Stimulated activated CD8-positive, alpha-beta memory T cell treated with anti-CD3 and anti-CD28 coated beads, Interleukin-4, amount 100 ng/mL, for 1 hour (primary cell): Measurements from ENCODE around the gene SVOP.

Experiments used
- DNase-seq, 2 donors: peaks; one replicate each; pipeline ENCODE4 v3.0.0-alpha.2; 2020; ENCODE audit warnings: low read depth in 2 of 2, low spot score in 1 of 2

Gene SVOP

DNA sequence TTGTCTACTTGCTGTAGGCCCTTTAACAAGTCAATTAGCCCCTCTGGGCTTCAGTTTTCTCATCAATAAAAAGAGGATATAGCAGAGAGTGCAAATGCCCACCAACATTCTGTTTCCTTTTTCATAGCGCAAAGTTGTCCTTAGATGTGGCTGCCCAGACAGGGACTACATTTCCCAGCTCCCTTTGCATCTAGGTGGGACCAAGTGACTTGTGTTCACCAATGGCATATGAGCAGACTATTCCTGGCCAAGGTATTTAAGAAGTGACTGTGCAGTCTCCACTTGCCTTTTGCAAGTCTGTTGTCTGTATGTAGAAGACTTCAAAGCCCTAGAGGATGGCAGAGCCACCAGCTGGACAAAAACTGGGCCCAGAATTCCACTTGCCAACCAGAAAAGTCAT is 81.3 kb downstream of the SVOP start:
- no peak for DNase-seq

DNA sequence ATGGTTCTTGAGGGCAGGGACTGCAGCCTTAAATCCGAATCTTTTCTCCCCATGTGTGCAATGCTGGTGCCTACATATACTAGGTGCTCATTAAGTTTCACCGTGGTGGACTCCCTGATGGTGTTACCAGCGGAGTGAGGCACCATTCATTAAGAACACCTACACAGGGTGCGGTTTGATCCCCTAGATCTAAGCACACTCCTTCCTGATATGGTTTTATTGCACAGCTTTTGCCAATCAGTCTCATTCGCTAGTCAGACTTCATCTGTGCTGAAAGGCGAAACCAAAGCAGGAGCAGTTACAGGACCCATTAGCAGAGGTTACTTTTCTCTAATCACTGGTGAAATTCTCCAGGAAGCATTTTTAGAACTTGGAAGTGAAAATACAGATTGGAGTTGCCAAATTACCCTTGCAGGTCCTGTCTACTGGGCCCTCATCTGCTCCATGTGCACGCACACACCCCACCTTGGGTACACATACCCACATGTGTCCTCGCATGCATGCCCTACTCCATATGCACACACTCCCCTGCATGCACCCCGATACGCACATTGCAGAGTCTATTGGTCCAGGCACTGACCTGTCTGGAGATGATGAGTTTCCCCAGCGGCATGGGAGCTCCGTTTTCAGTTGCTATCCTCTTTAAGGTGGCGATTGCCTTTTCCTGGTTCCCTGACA is 82.5 kb downstream of the SVOP start:
- no peak for DNase-seq

DNA sequence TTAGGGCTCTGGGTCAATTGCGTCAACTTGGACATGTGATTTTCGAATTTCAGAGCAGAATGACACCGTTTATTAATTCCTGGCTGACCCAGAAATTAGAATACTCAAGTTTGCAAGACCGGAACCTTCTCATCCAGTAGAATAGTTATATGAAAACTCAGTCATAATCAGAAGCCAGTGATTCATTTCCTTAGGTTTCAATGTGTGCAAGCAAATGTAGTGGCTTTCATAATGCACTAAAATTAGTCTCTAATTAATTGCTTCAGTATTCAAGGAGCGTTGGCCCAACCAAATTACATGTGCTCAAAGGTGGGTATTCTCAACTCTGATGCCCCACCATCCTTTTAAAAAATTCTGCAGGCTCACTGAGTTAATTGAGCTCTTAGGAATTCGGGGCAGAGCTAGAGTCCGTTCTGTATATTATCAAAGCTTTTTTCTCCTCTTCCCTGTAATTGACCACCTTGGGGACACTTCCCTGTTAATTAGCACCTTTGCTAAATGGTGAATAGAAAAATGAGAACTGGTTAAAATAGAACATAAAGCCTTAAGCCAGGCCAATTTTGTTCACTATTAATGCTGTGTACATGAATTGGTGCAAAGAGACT is 85.6 kb downstream of the SVOP start:
- DNase-seq: no peak

DNA sequence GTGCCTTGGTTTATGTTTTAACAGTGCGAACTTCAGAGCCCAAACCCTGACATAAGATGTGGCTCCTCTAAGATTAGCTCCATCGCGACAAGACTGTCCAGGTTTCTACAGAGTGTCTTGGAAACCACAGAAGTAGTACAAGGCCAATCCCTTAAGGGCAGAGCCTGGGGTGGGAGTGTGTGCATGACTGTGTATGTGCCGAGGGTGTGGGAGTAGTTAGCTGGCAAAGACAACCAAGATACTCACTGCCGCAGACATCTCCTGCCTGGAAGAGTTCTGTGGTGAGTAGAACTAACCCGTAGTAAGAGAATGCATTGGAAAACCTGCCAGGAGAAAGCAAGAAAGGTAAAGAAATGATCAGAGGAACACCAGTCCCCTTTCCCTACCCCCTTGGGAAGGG is 86.9 kb downstream of the SVOP start:
- no peak for DNase-seq

DNA sequence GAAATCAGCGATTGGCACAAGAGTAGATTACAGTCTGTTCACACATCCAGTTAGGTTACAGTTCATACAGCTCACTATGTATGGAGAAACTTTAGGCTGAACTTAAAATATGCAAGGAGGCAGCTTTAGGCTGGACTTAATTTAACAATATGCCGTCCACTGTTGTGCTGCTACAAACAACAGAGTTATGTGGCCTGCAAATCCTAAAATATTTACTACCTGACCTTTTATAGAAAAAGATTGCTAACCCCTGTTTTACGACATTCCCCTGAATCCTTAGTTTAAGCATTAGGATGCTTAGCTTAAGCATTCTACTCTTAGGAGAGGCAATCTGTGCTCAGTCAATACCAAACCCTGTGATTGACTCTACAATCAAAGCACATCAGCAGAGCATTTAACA is 90.1 kb downstream of the SVOP start:
- DNase-seq: no peak

DNA sequence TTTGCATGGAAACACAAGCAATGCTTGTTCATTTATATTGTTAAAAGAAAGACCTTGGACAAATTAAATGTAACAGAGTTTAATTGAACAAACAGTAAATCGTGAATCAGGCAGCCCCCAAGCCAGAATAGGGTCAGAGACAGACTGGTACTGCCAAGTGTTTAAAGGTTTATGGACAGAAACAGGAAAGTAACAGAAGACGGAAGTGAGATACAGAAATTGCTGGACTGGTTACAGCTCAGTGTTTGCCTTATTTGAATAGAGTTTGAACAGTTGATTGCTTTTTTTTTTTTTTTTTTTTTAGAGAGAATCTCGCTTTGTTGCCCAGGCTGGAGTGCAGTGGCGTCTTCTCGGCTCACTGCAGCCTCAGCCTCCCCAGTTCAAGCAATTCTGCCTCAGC is 90.7 kb downstream of the SVOP start:
- no peak for DNase-seq

DNA sequence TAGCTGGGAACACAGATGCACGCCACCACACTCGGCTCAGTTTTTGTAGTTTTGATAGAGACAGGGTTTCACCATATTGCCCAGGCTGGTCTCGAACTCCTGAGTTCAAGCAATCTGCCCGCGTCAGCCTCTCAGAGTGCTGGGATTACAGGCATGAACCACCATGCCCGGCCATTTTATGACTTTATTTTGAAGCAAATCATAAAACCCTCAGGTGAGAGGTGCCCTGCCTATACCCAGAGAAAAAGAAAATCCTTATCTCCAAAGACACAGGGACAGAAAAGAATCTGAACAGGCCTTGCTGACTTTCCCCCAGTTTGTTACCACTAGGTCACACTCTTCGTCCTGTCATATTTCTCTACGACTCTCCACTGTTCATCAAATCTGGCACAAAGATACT is 92.2 kb downstream of the SVOP start:
- no peak for DNase-seq

DNA sequence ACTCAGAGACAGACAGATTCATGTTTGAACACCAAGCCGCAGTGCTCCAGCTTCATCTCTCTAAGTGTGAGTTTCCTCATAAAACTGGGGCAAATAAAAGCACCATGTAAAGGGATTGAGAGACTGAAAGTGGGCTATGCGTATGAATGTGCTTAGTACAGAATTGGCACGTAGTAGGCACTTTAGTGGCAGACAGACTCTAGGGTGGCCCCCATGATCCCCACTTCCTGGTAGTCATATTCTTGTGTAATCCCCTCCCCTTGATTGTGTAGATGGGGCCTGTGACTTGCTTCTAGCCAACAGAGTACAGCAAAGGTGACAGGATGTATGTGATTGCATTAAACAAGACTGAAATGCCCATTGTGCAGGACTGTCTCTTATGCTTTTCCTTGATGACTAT is 98.0 kb downstream of the SVOP start:
- no peak for DNase-seq

DNA sequence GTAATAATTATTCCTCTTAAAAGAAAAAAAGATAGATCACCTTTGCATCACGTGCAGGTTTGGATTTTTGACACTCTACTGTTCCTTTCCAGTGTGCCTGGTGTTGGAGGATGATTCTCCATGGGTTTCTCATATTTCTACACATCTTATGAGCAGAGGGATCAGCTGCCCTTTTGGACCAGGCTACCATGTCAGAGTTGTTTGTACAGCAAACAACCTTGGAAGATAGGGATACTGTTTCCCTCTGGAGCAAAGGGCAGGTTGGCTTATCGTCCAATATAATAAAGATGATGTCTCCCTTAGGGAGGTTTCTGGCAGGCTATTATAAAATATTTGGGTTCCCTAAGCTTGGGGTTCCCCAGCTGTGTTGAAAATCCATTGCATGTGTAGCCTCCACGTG is 98.9 kb downstream of the SVOP start:
- DNase-seq: no peak

DNA sequence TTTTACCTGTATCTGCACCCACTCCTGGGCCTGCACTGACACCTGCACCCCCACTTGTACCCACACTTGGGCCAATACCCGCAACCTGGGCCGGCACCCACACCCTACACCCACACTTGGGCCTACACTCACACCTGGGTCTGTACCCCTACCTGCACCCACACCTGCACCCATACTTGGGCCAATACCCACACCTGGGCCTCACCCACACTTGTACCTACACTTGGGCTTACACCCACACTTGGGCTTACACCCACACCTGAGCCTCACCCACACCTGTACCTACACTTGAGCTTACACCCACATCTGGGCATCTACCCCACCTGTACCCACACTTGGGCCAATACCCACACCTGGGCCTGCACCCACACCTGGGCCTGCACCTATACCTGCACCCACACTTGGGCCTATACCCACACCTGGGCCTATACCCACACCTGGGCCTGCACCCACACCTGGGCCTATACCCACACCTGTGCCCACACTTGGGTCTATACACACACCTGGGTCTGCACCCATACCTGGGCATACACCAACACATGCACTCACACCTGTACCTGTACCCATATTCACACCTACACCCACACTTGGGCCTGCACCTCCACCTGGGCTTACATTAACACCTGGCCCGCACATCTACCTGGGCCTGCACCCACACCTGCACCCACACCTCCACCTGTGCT is 101.8 kb downstream of the SVOP start:
- DNase-seq: no peak

DNA sequence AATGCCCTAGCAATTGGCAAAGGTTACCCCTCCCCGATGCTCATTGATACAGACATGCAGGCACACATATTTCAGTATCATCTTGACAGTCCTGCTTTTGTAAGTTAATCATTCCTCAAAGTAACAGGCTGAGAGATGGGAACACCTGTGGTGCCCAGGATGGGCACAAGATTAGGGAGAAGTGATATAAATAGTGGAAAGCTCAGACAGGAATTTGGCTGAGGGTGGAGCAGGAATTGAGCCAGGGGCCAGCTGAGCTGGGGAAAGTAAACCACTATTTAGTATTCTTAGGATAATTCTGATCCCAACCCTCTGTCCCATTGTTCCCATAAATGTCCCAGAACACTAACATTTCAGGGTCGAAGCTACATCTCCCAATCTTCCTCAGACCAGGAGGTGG is 102.7 kb downstream of the SVOP start:
- DNase-seq: no peak

DNA sequence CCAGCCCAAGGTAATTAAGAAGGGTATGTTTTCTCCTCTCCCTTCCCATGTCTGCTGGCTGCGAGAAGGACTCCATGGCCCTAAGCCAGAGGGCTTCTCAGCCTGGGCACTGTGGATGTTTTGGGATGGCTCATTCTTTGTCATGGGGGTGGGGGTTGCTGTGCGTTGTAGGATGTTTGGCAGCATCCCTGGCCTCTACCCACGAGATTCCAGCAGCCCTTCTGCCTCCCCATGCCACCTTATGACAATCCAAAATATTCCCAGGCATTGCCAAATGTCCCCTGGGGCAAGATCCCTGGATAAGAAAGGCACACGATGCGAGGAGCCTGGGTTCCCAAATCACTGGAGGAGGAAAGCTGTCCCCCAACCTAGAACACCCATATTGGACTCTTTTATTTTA is 104.5 kb downstream of the SVOP start:
- no peak for DNase-seq

DNA sequence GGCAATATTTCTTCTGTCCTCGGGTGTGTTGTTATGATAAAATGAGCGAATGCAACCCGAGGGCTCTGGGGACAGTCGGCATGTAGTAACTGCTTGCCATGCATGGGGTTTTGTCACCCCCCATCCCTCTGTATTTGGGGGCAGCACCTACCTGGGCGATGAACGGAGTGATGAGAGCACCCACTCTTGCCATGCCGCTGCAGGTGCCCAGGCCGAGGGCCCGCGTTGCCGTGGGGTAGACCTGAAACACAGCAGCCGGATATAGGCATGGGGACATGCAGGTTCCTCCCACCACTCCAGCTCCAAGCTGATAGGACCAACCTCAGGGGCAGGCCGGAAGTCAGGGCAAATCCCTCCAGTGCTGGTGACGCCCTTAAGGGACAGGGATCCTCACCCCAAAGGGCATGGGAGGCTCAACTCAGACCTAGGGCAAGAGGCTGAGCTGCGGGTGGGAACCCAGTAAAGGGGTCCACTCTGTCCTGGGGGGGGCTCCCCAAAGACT is 105.2 kb downstream of the SVOP start:
- no peak for DNase-seq

DNA sequence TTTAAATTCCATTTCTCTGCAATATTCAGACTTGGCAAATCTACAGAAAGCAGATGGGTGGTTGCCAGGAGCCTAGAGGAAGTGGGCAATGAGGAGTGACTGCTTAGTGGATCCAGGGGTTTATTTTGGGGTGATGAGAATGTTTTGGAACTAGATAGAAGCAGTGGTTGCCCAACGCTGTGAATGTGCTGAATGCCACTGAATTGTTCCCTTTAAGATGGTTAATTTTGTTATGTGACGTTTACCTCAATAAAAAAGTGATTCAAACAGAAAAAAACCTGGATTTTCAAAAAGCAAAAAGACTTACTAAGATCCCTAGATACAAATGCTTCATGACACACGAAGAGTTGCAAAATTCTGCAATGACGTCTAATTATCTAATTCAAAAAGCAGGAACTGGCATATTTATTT is 106.7 kb downstream of the SVOP start:
- no peak for DNase-seq

DNA sequence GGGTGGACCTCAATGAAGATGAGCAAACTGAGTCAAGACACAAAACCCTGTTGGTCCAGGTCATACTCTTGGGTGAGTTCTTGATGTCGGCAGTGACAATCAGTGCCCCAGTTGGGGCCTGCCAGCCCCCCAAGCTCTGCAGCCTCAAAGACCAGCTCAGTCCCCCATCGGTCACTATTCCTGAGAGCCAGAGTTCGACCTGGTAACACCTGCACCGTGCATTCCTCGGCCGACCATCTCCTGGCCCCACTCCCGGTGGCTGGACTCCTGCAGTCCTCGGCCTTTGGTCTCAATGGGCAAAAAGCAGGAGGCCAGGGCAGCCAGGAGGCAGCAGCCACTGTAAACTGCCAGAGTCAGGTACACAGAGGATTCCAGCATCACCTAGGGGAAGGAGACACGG is 108.5 kb downstream of the SVOP start:
- no peak for DNase-seq

DNA sequence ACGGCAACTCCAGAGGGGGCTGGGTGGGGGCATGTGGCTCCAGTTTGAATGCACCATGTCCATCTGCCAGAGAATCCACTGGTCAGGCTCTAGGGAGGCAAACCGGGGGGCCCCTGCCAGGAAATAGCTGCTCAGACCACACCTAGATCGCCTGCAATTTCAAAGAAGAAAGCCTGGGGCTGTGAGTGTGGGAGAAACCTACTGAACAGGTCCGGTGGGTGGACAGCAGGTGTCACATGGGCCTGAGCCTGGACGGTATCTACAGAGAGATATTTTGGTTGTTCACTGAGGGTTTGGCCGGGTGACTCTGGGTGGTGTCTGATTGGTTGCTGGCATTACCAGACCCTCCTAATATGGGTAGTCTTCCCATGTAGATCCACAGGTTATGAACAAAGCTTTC is 109.0 kb downstream of the SVOP start:
- DNase-seq: no peak

DNA sequence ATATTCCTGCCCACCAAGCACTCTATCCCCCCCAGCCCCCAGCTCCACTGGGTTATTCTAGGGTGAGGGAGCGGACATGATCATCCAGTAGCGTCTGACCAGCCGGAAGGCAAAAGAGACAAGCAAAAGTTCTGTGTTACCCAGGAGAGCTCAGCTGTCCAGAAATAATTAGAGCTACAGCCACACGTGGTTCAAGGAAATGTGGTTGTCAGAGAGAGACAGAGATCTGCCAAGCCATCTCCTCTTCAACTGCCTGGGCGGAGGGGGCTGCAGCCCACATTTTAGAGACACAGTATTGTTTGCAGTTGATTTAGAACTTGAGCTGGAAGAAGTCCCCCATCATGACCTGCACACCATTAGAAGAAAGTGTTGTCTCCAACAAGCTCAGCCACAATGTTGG is 110.5 kb downstream of the SVOP start:
- no peak for DNase-seq

DNA sequence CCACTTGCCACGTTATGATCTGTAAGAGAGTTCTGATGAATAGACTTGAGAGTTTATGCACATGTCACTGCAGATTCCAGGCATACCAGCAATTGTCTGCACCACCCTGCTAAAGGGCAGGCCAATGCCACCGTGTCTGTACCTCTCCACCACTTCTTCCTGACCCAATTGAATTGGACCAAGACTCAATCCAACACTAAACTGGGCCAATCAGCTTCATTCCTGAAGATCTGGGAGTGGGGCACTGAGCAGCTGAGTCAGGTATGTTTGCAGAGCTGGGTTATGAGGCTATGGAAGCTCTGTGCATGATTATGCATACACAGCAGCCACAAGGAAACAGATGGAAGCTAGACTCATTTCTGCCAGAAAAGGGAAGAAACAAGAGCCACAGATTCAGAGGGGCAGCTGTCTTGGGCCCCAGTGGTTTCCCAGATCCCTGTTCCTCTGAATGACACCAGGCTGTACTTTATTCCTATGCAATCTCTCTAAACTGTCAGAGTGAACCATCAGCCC is 113.0 kb downstream of the SVOP start:
- no peak for DNase-seq

DNA sequence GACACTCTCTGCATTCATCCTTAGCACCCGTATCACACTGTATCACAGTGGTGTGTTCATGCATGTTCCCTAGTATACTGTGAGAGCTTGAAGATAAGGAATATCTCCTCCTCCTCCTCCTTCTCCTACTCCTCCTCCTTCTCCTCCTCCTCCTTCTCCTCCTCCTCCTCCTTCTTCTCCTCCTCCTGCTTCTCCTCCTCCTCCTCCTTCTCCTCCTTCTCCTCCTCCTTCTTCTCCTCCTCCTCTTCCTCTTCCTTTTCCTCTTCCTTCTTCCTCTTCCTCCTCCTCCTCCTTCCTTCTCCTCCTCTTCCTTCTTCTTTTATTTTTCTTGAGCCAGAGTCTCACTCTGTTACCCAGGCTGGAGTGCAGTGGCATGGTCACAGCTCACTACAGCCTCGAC is 113.9 kb downstream of the SVOP start:
- no peak for DNase-seq

DNA sequence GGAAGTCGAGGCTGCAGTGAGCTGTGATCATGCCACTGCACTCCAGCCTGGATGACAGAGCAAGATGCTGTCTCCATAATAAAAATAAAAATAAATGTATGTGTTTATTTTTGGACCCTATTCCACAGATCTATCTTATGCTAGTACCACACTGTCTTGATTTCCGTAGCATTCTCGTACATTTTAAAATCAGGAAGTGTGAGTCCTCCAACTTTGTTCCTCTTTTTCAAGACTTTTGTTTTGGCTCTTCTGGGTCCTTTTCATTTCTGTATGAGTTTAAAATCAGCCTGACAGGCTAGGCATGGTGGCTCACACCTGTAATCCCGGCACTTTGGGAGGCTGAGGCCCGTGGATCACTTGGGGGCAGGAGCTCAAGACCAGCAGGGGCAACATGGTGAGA is 115.1 kb downstream of the SVOP start:
- DNase-seq: no peak

DNA sequence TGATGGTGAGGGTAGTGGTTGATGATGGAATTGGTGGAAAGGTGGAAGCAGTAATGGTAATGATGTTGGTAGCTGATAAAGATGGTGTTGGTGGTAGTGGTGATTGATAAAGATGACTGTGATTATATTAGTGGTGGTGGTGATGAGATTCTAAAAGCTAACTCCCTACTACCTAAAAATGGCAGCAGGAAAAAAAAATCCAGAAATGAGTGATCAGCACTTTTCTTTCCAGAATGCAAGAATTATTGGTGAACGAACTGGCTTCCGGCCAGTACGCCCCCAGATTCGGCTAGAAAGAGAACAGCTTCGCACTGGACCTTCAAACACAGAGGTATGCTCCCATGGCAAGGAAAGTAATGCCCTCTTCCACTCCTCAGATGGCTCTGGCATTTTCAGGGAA is 121.7 kb downstream of the SVOP start:
- no peak for DNase-seq

DNA sequence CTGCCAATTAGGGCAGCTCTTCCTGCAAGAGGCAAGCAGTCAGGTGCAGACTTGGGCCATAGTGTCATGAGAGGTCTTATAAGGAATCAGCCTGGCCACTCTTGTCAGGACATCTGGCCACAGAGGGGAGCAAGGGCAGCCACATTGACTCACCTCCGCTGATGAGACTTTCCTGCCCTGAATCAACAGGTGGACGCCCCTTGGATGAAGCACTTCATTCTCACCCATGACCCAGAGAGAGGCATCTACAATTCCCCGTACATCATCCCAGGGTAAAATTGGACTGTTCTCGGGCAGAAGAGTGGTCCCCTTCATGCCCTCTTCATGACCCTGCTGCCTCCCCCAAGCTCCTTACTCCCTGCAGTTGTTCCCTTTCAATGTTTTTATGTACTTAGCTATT is 124.1 kb downstream of the SVOP start:
- DNase-seq: no peak
